ENCODE measurements around the gene TMED5.

DNA sequence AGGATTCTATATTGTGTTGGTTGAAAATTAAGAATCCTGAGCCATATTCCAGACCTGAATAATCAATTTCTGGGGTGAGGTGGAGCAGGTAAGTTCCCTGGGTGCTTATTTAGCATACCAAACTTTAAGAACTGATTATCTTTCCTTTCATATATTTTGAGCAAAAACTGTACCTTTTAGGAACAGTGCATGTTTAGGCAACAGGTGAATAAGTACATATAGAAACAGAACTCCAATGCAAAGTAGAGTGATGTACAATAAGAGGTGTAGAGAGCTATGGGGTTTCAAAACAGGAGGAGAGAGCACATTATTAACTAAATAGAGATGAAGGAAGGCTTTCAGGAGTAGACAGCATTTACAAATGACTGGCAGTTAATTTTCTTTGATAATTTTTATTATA is 28.7 kb downstream of the TMED5 start:
- no peak for TF ChIP-seq POLR2A (IDR thresholded peaks at IDR 0.05)
- TF ChIP-seq POLR2AphosphoS5 (IDR thresholded peaks at IDR 0.05): no peak
- TF ChIP-seq, protein P1, sequence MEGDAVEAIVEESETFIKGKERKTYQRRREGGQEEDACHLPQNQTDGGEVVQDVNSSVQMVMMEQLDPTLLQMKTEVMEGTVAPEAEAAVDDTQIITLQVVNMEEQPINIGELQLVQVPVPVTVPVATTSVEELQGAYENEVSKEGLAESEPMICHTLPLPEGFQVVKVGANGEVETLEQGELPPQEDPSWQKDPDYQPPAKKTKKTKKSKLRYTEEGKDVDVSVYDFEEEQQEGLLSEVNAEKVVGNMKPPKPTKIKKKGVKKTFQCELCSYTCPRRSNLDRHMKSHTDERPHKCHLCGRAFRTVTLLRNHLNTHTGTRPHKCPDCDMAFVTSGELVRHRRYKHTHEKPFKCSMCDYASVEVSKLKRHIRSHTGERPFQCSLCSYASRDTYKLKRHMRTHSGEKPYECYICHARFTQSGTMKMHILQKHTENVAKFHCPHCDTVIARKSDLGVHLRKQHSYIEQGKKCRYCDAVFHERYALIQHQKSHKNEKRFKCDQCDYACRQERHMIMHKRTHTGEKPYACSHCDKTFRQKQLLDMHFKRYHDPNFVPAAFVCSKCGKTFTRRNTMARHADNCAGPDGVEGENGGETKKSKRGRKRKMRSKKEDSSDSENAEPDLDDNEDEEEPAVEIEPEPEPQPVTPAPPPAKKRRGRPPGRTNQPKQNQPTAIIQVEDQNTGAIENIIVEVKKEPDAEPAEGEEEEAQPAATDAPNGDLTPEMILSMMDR (IDR thresholded peaks at IDR 0.05): no peak
- no peak for TF ChIP-seq EP300 (IDR thresholded peaks at IDR 0.05)
